HFFc6 (cell line): Measurements from ENCODE around the gene HOXB2. TPM values are rescaled to one million over a fixed set of nuclear protein-coding genes. Genes with fewer than 3 reads are reported as not detected.

ENCODE experiments used
- DNase-seq: peaks from one replicate; pipeline ENCODE4 v3.0.0-alpha.2; 2018
- H3K27ac Mint-ChIP-seq: 2 replicates; pipeline ENCODE4 v1.8.0; 2020; ENCODE audit warnings: mild to moderate bottlenecking, mixed read lengths
- H3K27me3 Mint-ChIP-seq: 2 replicates; pipeline ENCODE4 v1.8.0; 2021; ENCODE audit warnings: mild to moderate bottlenecking, moderate library complexity, mixed read lengths; ENCODE audit not compliant: insufficient read depth
- H3K36me3 Mint-ChIP-seq: 2 replicates; pipeline ENCODE4 v1.8.0; 2021; ENCODE audit warnings: low read depth, mixed read lengths
- H3K4me1 Mint-ChIP-seq: 2 replicates; pipeline ENCODE4 v1.8.0; 2020; ENCODE audit warnings: low read depth, mixed read lengths
- H3K4me3 Mint-ChIP-seq: 2 replicates; pipeline ENCODE4 v1.8.0; 2020; ENCODE audit warnings: mild to moderate bottlenecking, moderate library complexity, mixed read lengths
- H3K9me3 Mint-ChIP-seq: 2 replicates; pipeline ENCODE4 v1.8.0; 2020; ENCODE audit warnings: mild to moderate bottlenecking, mixed read lengths
- CTCF ChIP-seq: fragments of 200-600 bp; sonication (generic); IDR thresholded peaks from 2 replicates; pipeline ENCODE4 v1.5.0; 2021; ENCODE audit warnings: antibody characterized with exemption, mild to moderate bottlenecking
- total RNA-seq, 6 experiments: library from RNA; stranded (reverse); fragmentation: NEBNext Ultra II Directional; extraction: Animal tissue kit (Norgen Biotek cat#: 25700); gene quantifications; 2 replicates in 1 of 6; 3 replicates in 5 of 6; pipeline ENCODE4 v1.2.3, GENCODE V29; 2021

HOXB2 gene
- total RNA-seq, 6 experiments from 2014 or later = not detected

DNA sequence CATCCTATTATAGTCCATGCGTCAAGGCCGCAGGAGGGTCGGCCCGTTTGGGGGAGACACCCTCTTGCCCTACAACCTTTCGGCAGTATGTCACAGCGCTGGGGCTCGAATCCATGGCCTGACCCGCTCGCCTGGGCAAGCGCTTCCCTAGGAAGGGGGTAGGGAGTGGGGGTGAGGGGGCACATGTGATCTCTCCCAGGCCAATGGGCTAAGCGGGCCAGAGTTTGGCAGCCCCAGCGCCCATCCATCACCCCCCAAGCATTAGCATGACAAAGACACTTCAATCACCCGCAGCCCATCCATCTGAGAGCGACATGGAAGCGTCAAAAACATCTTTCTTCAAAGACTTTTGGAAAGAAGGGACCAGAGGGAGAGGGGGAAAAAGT, 14.0 kb downstream of the HOXB2 start, which contains the start of gene HOXB1:
Gene HOXB1, minus strand, starts transcription at position 125 of the 386 bp plus-strand sequence. Its CDS starts 107 bp downstream, at position 18.
- Mint-ChIP-seq H3K27me3 (peaks cover 74% of the 10 kb centered on the region), H3K4me3 (no peak within 1 kb of the TSS), H3K36me3 (no peaks in the 10 kb centered on the region), H3K4me1 (no peaks in the 10 kb centered on the region), H3K27ac (no peak within 1 kb of the TSS), H3K9me3 (no peaks in the 10 kb centered on the region)
- TF ChIP-seq CTCF = no peak
- DNase-seq = no peak

DNA sequence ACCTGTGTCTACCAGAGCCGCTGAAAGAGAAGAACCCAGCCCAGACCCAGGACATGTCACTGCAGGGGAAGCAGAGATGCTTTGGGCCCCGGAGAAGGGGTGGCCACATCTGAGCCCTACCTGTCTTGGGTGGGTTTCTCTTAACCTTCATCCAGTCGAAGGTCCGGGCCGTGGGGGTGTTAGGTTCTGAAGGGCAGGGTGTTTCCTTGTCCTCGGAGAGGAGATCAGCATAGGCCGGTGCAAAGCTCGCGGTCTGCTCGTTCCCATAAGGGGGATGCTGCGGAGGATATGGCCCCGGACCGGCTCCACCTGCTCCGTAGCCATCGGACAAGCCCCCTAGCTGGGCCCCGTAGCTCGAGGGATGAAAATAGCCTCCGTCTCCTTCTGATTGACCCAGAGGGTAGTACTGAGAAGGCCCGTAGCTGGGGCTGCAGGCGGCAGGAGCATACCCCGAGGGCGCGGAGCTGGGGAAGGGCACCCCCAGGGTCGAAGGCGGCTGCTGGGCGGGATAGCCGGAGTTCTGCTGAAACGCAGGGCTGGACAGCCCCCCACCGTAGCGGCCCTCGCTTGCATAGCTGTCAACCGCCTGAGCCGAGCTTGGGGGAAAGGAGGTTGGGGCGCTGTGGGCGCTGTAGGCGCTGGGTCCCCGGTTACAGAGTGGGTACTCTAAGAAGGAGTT, 14.6 kb downstream of the HOXB2 start:
- no peaks in the 10 kb centered on the region for H3K36me3 Mint-ChIP-seq
- peaks cover 75% of the 10 kb centered on the region for H3K27me3 Mint-ChIP-seq
- TF ChIP-seq CTCF = no peak
- H3K27ac Mint-ChIP-seq = no peak overlapping the region
- no peaks in the 10 kb centered on the region for H3K9me3 Mint-ChIP-seq
- no peaks in the 10 kb centered on the region for H3K4me1 Mint-ChIP-seq
- no peak overlapping the region for H3K4me3 Mint-ChIP-seq
- no peak for DNase-seq

DNA sequence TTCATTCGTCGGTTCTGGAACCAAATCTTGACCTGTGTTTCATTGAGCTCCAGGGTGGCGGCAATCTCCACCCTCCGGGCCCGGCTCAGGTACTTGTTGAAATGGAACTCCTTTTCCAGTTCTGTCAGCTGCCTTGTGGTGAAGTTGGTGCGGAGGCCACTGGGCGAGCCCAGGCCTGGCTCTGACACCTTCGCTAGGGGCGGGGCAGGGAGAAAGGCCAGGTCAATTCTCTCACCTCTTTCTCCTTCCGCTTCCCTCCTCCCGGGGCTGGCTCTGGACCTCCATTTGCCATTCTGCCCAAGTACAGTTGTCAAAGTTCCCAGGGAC, 15.3 kb downstream of the HOXB2 start:
- no peaks in the 10 kb centered on the region for H3K4me1 Mint-ChIP-seq
- no peak overlapping the region for H3K27ac Mint-ChIP-seq
- no peaks in the 10 kb centered on the region for H3K9me3 Mint-ChIP-seq
- no peaks in the 10 kb centered on the region for H3K36me3 Mint-ChIP-seq
- no peak for DNase-seq
- no peak for TF ChIP-seq CTCF
- peaks cover 75% of the 10 kb centered on the region for H3K27me3 Mint-ChIP-seq
- no peak overlapping the region for H3K4me3 Mint-ChIP-seq

- no peak for DNase-seq
- no peaks in the 10 kb centered on the region for H3K4me1 Mint-ChIP-seq
Observed at GRCh38 chr17:48528936-48529682, 15.8 kb downstream of the HOXB2 start.

DNA sequence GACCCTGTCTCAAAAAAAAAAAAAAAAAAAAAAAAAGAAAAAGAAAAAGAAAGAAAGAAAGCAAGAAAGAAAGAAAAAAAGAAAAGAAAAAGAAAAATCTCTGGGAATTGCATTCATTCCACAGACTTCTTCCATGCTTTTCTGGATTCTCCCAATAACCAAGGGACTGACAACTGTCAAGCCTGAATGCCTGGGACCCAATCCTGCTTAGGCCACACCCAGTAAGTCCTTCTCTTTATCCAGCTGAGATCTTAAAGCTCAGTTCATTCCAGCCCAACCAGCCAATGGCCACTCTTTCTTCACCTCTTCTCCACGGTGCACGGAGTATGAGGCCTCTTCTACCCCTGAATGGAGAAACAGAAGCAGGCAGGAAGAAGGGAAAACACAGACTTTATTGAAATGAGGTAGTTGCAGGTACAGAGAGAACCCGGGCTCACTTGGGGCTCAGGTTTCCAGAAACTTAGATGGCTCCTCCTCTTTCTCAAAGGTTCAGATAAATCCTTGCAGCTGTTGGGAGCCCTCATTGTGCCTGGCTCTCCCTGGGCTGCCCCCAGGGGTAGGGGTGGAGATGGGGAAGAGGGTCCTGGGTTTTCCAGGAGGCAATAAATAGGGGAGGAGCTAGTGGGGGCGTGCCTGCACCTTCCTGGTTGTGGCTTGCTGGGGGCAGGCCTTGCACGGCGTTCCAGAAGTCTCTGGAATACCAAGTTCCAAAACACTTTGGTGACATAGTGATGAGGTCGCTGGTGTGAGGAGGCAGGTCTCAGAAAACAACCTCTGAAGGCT, 16.6 kb downstream of the HOXB2 start:
- H3K27ac Mint-ChIP-seq = no peak overlapping the region
- no peaks in the 10 kb centered on the region for H3K4me1 Mint-ChIP-seq
- H3K36me3 Mint-ChIP-seq = no peaks in the 10 kb centered on the region
- H3K4me3 Mint-ChIP-seq = no peak overlapping the region
- no peak for TF ChIP-seq CTCF
- peaks cover 71% of the 10 kb centered on the region for H3K27me3 Mint-ChIP-seq
- no peaks in the 10 kb centered on the region for H3K9me3 Mint-ChIP-seq
- DNase-seq = no peak

More at GRCh38 chr17:48528936-48529682, 15.8 kb downstream of the HOXB2 start:
- Mint-ChIP-seq H3K36me3 (no peaks in the 10 kb centered on the region), H3K9me3 (no peaks in the 10 kb centered on the region), H3K27me3 (peaks cover 75% of the 10 kb centered on the region), H3K27ac (no peak overlapping the region), H3K4me3 (no peak overlapping the region)
- no peak for TF ChIP-seq CTCF
